ENCODE measurements around the gene ZNF532. TPM values are rescaled to one million over a fixed set of nuclear protein-coding genes. Genes with fewer than 3 reads are reported as not detected.

ZNF532 gene
- total RNA-seq, 1 donor from 2014 or later = 69.4 TPM

DNA sequence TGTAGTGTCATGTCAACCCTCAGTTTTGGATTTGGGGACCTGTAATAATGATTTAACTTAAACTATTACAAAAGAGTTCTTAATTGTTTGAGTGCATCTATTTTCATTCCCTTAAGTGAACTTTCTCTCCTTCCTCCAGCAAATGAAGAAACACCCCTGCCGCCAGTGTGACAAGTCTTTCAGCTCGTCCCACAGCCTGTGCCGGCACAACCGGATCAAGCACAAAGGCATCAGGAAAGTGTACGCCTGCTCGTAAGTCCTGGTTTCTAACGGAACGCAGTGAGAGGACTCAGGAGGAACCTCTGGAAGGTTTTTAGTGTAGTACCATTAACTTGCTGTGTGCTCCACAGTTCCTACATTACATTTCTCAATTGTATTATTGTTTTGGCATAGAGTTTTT, 114.2 kb downstream of the ZNF532 start:
- peaks cover 8 to 10% (median 8%) of the 10 kb centered on the region in 3 donors for H3K4me1 ChIP-seq (ENCODE audit: control insufficient read depth in 3 of 3, insufficient read depth in 3 of 3, low read length in 3 of 3)
- peaks cover 31 to 41% (median 35%) of the 10 kb centered on the region in 3 donors for H3K36me3 ChIP-seq (ENCODE audit: control insufficient read depth in 3 of 3, insufficient read depth in 3 of 3, low read length in 3 of 3)
- no peak overlapping the region for H3K9ac ChIP-seq (ENCODE audit: low read depth in 1 of 3, low read length in 3 of 3)
- H3K27me3 ChIP-seq (ENCODE audit: control insufficient read depth in 3 of 3, insufficient read depth in 3 of 3, low read length in 3 of 3) = no peaks in the 10 kb centered on the region
- no peak overlapping the region for H3K27ac ChIP-seq (ENCODE audit: low read depth, low read length)
- H3K9me3 ChIP-seq (ENCODE audit: control insufficient read depth in 3 of 3, low read length in 3 of 3) = no peaks in the 10 kb centered on the region
- no peak overlapping the region for H3K4me3 ChIP-seq (ENCODE audit: low read length in 3 of 3)

DNA sequence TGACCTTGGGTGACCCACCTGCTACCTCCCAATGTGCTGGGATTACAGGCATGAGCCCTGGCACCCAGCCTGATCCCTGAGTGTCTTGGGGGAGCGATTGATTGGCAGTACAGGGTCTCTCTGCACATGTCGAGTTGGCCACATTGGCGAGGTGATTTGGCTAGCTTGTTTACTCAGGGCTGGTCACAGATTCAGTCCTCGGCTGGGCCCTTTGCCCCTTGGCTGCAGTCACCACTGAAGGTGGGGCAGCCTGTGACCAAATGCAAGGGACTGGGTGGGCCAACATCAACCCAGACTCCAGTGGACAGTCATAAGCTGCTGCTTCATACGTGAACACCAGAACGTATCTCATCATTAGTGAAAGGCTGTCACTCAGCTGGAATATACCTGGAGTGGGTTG, 114.9 kb downstream of the ZNF532 start:
- Histone ChIP-seq H3K4me1 (ENCODE audit: control insufficient read depth in 3 of 3, insufficient read depth in 3 of 3, low read length in 3 of 3) (peaks cover 8 to 10% (median 8%) of the 10 kb centered on the region in 3 donors), H3K9ac (ENCODE audit: low read depth in 1 of 3, low read length in 3 of 3) (no peak overlapping the region), H3K27me3 (ENCODE audit: control insufficient read depth in 3 of 3, insufficient read depth in 3 of 3, low read length in 3 of 3) (no peaks in the 10 kb centered on the region), H3K4me3 (ENCODE audit: low read length in 3 of 3) (no peak overlapping the region), H3K9me3 (ENCODE audit: control insufficient read depth in 3 of 3, low read length in 3 of 3) (no peaks in the 10 kb centered on the region), H3K27ac (ENCODE audit: low read depth, low read length) (peak overlapping the region; percentile 8), H3K36me3 (ENCODE audit: control insufficient read depth in 3 of 3, insufficient read depth in 3 of 3, low read length in 3 of 3) (peaks cover 32 to 41% (median 36%) of the 10 kb centered on the region in 3 donors)

DNA sequence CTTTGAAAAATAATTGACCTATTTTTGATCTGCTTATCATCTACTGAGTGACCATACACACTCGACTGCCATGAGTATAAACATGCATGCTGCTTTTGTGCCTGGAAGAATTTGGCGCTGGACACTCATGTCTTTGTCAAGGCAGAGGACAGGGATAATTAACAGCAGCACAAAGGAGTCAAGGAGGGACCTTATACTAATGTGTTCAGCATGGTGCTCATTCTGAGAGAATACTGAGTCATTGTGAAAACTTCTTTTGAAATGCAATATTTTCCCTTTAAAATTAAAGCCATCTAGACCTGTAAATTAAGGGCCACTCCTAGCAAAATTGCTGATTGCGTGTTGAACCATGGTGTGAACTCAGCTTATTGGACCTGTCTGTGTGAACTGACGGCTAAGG, 116.3 kb downstream of the ZNF532 start:
- H3K4me3 ChIP-seq (ENCODE audit: low read length in 3 of 3) = no peak overlapping the region
- no peak overlapping the region for H3K9ac ChIP-seq (ENCODE audit: low read depth in 1 of 3, low read length in 3 of 3)
- H3K4me1 ChIP-seq (ENCODE audit: control insufficient read depth in 3 of 3, insufficient read depth in 3 of 3, low read length in 3 of 3) = peaks cover 8 to 10% (median 8%) of the 10 kb centered on the region in 3 donors
- H3K36me3 ChIP-seq (ENCODE audit: control insufficient read depth in 3 of 3, insufficient read depth in 3 of 3, low read length in 3 of 3) = peaks cover 32 to 37% (median 36%) of the 10 kb centered on the region in 3 donors
- no peak overlapping the region for H3K27ac ChIP-seq (ENCODE audit: low read depth, low read length)
- no peaks in the 10 kb centered on the region for H3K9me3 ChIP-seq (ENCODE audit: control insufficient read depth in 3 of 3, low read length in 3 of 3)
- no peaks in the 10 kb centered on the region for H3K27me3 ChIP-seq (ENCODE audit: control insufficient read depth in 3 of 3, insufficient read depth in 3 of 3, low read length in 3 of 3)

DNA sequence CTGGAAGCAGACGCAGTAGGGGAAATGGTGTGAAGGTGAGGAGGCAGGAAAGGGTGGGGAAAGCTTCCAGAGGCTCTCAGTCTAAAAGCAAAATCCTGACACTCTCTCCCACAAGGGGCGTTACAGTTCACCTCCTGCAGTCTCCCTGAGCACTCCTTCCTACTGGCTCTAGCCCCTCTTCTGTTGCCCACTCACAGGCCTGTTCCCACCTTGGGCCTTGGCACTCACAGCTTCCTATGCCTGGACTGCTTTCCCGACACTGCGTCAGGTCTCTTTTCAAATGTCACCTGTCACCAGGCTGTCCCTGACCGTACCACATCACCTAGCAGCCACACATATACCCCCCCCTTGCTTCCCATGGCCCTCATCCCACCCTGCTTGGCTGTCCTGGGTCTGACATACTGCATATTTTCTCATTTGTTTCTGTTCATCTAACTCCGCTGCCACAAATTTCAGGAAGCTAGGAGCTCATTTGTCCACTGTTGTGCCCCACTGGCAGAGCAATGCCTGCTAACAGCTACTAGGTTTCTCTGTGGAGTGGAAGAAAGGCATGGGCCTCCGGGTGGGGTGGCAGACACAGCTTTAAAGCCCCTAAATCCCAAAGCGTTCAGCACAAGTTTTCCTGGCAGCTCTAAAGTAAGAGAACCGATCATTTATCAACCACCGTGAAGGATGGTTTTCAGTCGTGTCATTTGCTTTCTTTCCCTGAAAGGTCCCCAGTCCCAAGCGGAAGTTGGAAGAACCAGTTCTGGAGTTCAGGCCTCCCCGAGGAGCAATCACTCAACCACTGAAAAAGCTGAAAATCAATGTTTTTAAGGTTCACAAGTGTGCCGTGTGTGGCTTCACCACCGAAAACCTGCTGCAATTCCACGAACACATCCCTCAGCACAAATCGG, 118.8 kb downstream of the ZNF532 start:
- Histone ChIP-seq H3K36me3 (ENCODE audit: control insufficient read depth in 3 of 3, insufficient read depth in 3 of 3, low read length in 3 of 3) (peaks cover 32 to 37% (median 36%) of the 10 kb centered on the region in 3 donors), H3K27me3 (ENCODE audit: control insufficient read depth in 3 of 3, insufficient read depth in 3 of 3, low read length in 3 of 3) (no peaks in the 10 kb centered on the region), H3K4me3 (ENCODE audit: low read length in 3 of 3) (no peak overlapping the region), H3K4me1 (ENCODE audit: control insufficient read depth in 3 of 3, insufficient read depth in 3 of 3, low read length in 3 of 3) (peaks cover 2 to 12% (median 5%) of the 10 kb centered on the region in 3 donors), H3K27ac (ENCODE audit: low read depth, low read length) (no peak overlapping the region), H3K9ac (ENCODE audit: low read depth in 1 of 3, low read length in 3 of 3) (peak overlapping the region in 1 of 3 donors; percentile 4), H3K9me3 (ENCODE audit: control insufficient read depth in 3 of 3, low read length in 3 of 3) (no peaks in the 10 kb centered on the region)

DNA sequence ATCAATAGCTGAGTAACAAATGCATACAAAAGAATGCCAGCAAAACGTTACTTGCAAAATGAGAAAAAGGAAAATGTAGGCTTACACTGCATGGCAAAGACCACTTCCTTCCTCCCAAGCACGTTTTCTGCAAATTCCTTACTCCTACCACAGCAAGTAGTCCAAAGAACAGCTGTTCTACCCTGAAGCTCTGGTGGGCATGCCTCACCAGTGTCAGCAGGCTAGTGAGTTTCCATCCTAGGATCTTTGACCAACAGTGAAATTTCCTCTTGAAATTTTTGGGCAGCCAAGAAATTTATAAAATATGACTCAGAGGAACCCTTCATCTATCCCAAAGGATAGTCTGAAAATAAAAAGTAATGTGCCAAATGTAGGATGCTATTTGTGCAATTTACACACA, 123.9 kb downstream of the ZNF532 start:
- H3K36me3 ChIP-seq (ENCODE audit: control insufficient read depth in 3 of 3, insufficient read depth in 3 of 3, low read length in 3 of 3) = peaks cover 0 to 5% (median 3%) of the 10 kb centered on the region in 3 donors
- H3K4me1 ChIP-seq (ENCODE audit: control insufficient read depth in 3 of 3, insufficient read depth in 3 of 3, low read length in 3 of 3) = peaks cover 26 to 46% (median 27%) of the 10 kb centered on the region in 3 donors
- H3K9ac ChIP-seq (ENCODE audit: low read depth in 1 of 3, low read length in 3 of 3) = no peak overlapping the region
- no peaks in the 10 kb centered on the region for H3K9me3 ChIP-seq (ENCODE audit: control insufficient read depth in 3 of 3, low read length in 3 of 3)
- H3K4me3 ChIP-seq (ENCODE audit: low read length in 3 of 3) = no peak overlapping the region
- H3K27me3 ChIP-seq (ENCODE audit: control insufficient read depth in 3 of 3, insufficient read depth in 3 of 3, low read length in 3 of 3) = no peaks in the 10 kb centered on the region
- H3K27ac ChIP-seq (ENCODE audit: low read depth, low read length) = no peak overlapping the region

DNA sequence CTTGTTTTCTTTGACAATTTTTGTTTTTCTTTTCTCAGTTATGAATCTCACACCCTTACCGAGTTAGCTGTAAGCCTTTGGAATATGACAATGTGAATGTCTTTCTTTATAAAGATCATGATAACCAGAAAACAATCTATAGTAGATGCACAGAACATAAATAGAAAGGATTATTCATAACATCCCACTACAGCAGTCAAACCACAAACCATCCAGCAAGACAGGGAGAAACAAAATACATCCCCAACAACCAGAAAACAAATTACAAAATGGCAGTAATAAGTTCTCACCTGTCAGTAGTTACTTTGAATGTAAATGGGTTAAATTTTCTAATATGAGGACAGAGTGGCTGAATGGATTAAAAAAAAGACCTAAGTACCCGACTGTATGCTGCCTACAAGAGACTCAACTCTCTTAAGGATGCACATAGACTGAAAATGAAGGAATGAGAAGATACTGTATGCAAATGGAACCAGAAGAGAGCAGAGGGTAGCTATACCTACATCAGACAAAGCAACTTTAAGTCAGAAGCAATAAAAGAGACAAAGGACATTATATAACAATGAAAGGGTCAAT, 124.6 kb downstream of the ZNF532 start:
- no peaks in the 10 kb centered on the region for H3K36me3 ChIP-seq (ENCODE audit: control insufficient read depth in 3 of 3, insufficient read depth in 3 of 3, low read length in 3 of 3)
- no peaks in the 10 kb centered on the region for H3K9me3 ChIP-seq (ENCODE audit: control insufficient read depth in 3 of 3, low read length in 3 of 3)
- no peaks in the 10 kb centered on the region for H3K27me3 ChIP-seq (ENCODE audit: control insufficient read depth in 3 of 3, insufficient read depth in 3 of 3, low read length in 3 of 3)
- no peak overlapping the region for H3K4me3 ChIP-seq (ENCODE audit: low read length in 3 of 3)
- H3K4me1 ChIP-seq (ENCODE audit: control insufficient read depth in 3 of 3, insufficient read depth in 3 of 3, low read length in 3 of 3) = peaks cover 26 to 46% (median 27%) of the 10 kb centered on the region in 3 donors
- H3K9ac ChIP-seq (ENCODE audit: low read depth in 1 of 3, low read length in 3 of 3) = no peak overlapping the region
- H3K27ac ChIP-seq (ENCODE audit: low read depth, low read length) = no peak overlapping the region

DNA sequence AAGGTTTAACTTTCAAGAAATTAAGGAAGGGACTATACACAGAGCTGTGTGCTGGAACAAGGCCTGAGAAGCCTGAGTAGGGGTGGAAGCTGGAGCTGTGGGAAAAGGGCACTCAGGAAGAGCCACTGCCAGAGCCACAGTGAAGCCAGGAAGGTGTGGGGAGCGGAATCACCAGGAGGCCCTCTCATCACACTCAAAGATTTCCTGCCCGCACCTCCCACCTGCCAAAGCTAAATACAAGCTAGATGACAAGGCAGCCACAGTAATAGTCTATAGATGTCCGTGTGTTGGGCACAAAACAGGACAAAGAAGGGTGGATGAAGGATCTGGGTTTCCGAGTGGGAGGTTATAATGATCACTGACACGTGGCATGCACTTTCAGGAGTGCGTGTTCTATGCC, 126.0 kb downstream of the ZNF532 start:
- Histone ChIP-seq H3K4me1 (ENCODE audit: control insufficient read depth in 3 of 3, insufficient read depth in 3 of 3, low read length in 3 of 3) (peaks cover 29 to 53% (median 30%) of the 10 kb centered on the region in 3 donors), H3K4me3 (ENCODE audit: low read length in 3 of 3) (peak overlapping the region in 1 of 3 donors; percentile 29), H3K27me3 (ENCODE audit: control insufficient read depth in 3 of 3, insufficient read depth in 3 of 3, low read length in 3 of 3) (no peaks in the 10 kb centered on the region), H3K27ac (ENCODE audit: low read depth, low read length) (peak overlapping the region; percentile 94), H3K36me3 (ENCODE audit: control insufficient read depth in 3 of 3, insufficient read depth in 3 of 3, low read length in 3 of 3) (no peaks in the 10 kb centered on the region), H3K9ac (ENCODE audit: low read depth in 1 of 3, low read length in 3 of 3) (peak overlapping the region; percentile 42 to 60 (median 60)), H3K9me3 (ENCODE audit: control insufficient read depth in 3 of 3, low read length in 3 of 3) (no peaks in the 10 kb centered on the region)

DNA sequence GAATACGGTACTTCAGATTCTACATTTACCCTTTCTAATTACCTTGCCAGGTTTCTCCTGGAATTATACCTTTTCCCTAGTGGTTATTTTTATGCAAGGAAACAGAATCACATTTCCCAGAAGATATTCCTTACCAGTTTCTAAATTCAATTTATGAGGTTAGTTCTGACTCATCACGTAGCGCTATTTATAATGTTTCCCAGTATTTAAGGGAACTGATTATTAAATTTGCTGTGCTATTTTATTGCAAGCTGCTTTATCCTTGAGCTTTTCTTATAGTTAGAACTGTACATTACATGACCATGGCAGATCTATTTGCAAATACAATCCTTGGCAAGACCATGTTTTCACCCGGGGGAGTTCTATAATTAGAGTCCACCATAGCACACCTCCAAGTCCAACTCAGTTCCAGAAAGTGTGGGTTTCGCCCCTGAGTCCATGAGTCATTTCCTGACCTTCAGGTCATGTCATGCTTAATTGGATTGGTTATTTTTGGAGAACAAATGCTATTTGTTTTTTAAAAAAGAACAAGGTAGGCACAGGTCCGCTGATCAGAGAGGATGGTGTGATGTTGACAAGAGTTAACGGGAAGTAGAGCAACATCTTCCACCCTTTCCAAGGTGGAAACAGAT, 126.6 kb downstream of the ZNF532 start:
- H3K27me3 ChIP-seq (ENCODE audit: control insufficient read depth in 3 of 3, insufficient read depth in 3 of 3, low read length in 3 of 3) = no peaks in the 10 kb centered on the region
- H3K9ac ChIP-seq (ENCODE audit: low read depth in 1 of 3, low read length in 3 of 3) = peak overlapping the region; percentile 42 to 60 (median 60)
- peaks cover 35 to 59% (median 35%) of the 10 kb centered on the region in 3 donors for H3K4me1 ChIP-seq (ENCODE audit: control insufficient read depth in 3 of 3, insufficient read depth in 3 of 3, low read length in 3 of 3)
- H3K27ac ChIP-seq (ENCODE audit: low read depth, low read length) = peak overlapping the region; percentile 94
- H3K9me3 ChIP-seq (ENCODE audit: control insufficient read depth in 3 of 3, low read length in 3 of 3) = no peaks in the 10 kb centered on the region
- H3K36me3 ChIP-seq (ENCODE audit: control insufficient read depth in 3 of 3, insufficient read depth in 3 of 3, low read length in 3 of 3) = no peaks in the 10 kb centered on the region
- H3K4me3 ChIP-seq (ENCODE audit: low read length in 3 of 3) = peak overlapping the region in 1 of 3 donors; percentile 29

DNA sequence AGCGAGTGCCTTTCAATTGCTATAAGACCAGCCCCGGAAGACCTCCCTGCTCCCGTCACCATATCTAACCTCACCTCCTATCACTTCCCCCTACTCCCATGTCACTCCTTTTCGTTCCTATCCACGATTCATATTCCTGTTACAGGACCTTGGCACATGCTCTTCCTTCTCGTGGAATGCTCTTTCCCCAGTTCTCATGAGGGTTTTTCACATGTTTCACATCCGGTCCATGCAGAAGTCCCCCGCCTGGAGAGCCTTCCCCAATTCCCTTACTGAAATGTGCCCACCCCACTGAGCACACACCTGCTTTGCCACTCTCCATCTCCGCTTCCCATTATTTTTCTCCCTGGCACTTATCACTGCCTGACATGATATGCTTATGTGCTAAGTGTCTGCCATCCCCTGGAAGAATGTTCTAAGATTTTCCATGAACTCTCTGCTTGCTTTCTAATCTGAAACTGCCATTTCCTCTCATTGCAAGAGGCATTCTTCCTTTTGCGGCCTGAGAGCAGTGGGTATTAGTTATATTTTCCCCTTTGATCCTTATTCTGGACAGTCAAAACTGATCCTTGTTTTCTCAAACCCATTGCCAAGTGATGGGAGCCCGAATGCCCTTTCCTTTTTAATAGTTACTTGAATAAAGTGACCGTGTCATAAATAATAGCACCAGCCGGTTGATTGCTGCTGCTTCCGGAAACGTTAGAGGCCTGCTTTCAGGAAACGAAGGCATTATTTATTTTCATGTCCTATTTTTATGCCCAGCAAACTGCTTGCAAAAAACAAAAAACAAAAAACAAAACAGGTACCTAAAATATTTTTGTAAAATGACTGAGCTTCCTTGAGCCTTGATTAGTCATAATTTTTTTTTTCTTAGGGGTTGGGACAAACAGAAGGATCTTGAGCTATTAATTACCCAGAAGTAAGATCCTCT, 127.9 kb downstream of the ZNF532 start:
- peaks cover 36 to 70% (median 40%) of the 10 kb centered on the region in 3 donors for H3K4me1 ChIP-seq (ENCODE audit: control insufficient read depth in 3 of 3, insufficient read depth in 3 of 3, low read length in 3 of 3)
- H3K36me3 ChIP-seq (ENCODE audit: control insufficient read depth in 3 of 3, insufficient read depth in 3 of 3, low read length in 3 of 3) = no peaks in the 10 kb centered on the region
- peak overlapping the region; percentile 94 for H3K27ac ChIP-seq (ENCODE audit: low read depth, low read length)
- H3K27me3 ChIP-seq (ENCODE audit: control insufficient read depth in 3 of 3, insufficient read depth in 3 of 3, low read length in 3 of 3) = no peaks in the 10 kb centered on the region
- H3K9ac ChIP-seq (ENCODE audit: low read depth in 1 of 3, low read length in 3 of 3) = peak overlapping the region in 1 of 3 donors; percentile 27
- H3K9me3 ChIP-seq (ENCODE audit: control insufficient read depth in 3 of 3, low read length in 3 of 3) = no peaks in the 10 kb centered on the region
- peak overlapping the region in 1 of 3 donors; percentile 2 for H3K4me3 ChIP-seq (ENCODE audit: low read length in 3 of 3)

All from skeletal muscle tissue (tissue), 4 donors.